ENCODE results near the gene LRP1B. TPM values are rescaled to one million over a fixed set of nuclear protein-coding genes. Genes with fewer than 3 reads are reported as not detected.
"Not testable (repeated sequence)": the region's sequence is repeated elsewhere in the genome, so short reads cannot be mapped to it uniquely, and the experiment has no call there.

LRP1B gene
- total RNA-seq, 1 experiment from 2014 or later, result 1.4 TPM

- no peak for DNase-seq (ENCODE audit: low spot score)
These were observed 1094.9 kb downstream of the LRP1B start for GRCh38 chr2:141035846-141036420.

- no peak for DNase-seq (ENCODE audit: low spot score)
These were observed 1101.3 kb downstream of the LRP1B start for GRCh38 chr2:141029428-141030078.

- DNase-seq (ENCODE audit: low spot score), result no peak
These were observed 1103.6 kb downstream of the LRP1B start for GRCh38 chr2:141027221-141027620.

- no peak for DNase-seq (ENCODE audit: low spot score)
These were observed 1109.2 kb downstream of the LRP1B start for GRCh38 chr2:141021611-141022010.

- DNase-seq (ENCODE audit: low spot score), result no peak
These were observed 1109.7 kb downstream of the LRP1B start for GRCh38 chr2:141021109-141021508.

- no peak for DNase-seq (ENCODE audit: low spot score)
These were observed 1110.5 kb downstream of the LRP1B start for GRCh38 chr2:141020346-141020745.

GRCh38 chr2:141015341-141016047, 1115.3 kb downstream of the LRP1B start:
- no peak for DNase-seq (ENCODE audit: low spot score)

GRCh38 chr2:141003967-141004657, 1126.7 kb downstream of the LRP1B start:
- no peak for DNase-seq (ENCODE audit: low spot score)

- DNase-seq (ENCODE audit: low spot score), result no peak
These were observed 1129.1 kb downstream of the LRP1B start for GRCh38 chr2:141001750-141002149.

GRCh38 chr2:140998577-140998976, 1132.2 kb downstream of the LRP1B start:
- no peak for DNase-seq (ENCODE audit: low spot score)

GRCh38 chr2:140998017-140998416, 1132.8 kb downstream of the LRP1B start:
- DNase-seq (ENCODE audit: low spot score), result no peak

- DNase-seq (ENCODE audit: low spot score), result no peak
These were observed 1136.0 kb downstream of the LRP1B start for GRCh38 chr2:140994856-140995255.

- peak; percentile 37 for DNase-seq (ENCODE audit: low spot score)
These were observed 1140.4 kb downstream of the LRP1B start for GRCh38 chr2:140990416-140990815.

- no peak for DNase-seq (ENCODE audit: low spot score)
These were observed 1142.2 kb downstream of the LRP1B start for GRCh38 chr2:140988597-140988996.

- no peak for DNase-seq (ENCODE audit: low spot score)
These were observed 1144.4 kb downstream of the LRP1B start for GRCh38 chr2:140986456-140986855.

- no peak for DNase-seq (ENCODE audit: low spot score)
These were observed 1155.6 kb downstream of the LRP1B start for GRCh38 chr2:140975237-140975636.

GRCh38 chr2:140972724-140973123, 1158.1 kb downstream of the LRP1B start:
- DNase-seq (ENCODE audit: low spot score), result no peak

- DNase-seq (ENCODE audit: low spot score), result not testable (repeated sequence)
These were observed 1166.5 kb downstream of the LRP1B start for GRCh38 chr2:140964324-140964723.

- DNase-seq (ENCODE audit: low spot score), result no peak
These were observed 1180.9 kb downstream of the LRP1B start for GRCh38 chr2:140949932-140950331.

- DNase-seq (ENCODE audit: low spot score), result no peak
These were observed 1183.6 kb downstream of the LRP1B start for GRCh38 chr2:140947236-140947635.

- DNase-seq (ENCODE audit: low spot score), result no peak
These were observed 1186.9 kb downstream of the LRP1B start for GRCh38 chr2:140943867-140944266.

GRCh38 chr2:140942284-140942683, 1188.5 kb downstream of the LRP1B start:
- DNase-seq (ENCODE audit: low spot score), result no peak

- no peak for DNase-seq (ENCODE audit: low spot score)
These were observed 1201.0 kb downstream of the LRP1B start for GRCh38 chr2:140929849-140930248.

Data from H4 (cell line).